Neural progenitor cell (in vitro differentiated cells): ENCODE results near the gene SEL1L2. TPM values are rescaled to one million over a fixed set of nuclear protein-coding genes. Genes with fewer than 3 reads are reported as not detected.
"Not testable (repeated sequence)": the region's sequence is repeated elsewhere in the genome, so short reads cannot be mapped to it uniquely, and the experiment has no call there.

Experiments used
- DNase-seq: peaks from one replicate; pipeline ENCODE4 v3.0.0-alpha.2; 2016; ENCODE audit warnings: low spot score
- H2AFZ ChIP-seq: fragments of 200-600 bp; sonication (generic); replicated peaks from 2 replicates; pipeline ENCODE4 v1.6.1; 2016; ENCODE audit warnings: antibody characterized with exemption
- H3F3A ChIP-seq: fragments of 200-600 bp; sonication (generic); 2 replicates; pipeline ENCODE4 v1.6.1; 2016; ENCODE audit warnings: antibody characterized with exemption, low read depth
- H3K27ac ChIP-seq: fragments of 200-600 bp; sonication (generic); 2 replicates; pipeline ENCODE4 v1.5.1; 2016; ENCODE audit warnings: mild to moderate bottlenecking
- H3K27me3 ChIP-seq: fragments of 200-600 bp; sonication (generic); 2 replicates; pipeline ENCODE4 v1.6.1; 2016; ENCODE audit warnings: mild to moderate bottlenecking, moderate library complexity
- H3K36me3 ChIP-seq: fragments of 200-600 bp; sonication (generic); 2 replicates; pipeline ENCODE4 v1.5.1; 2016
- H3K4me1 ChIP-seq: fragments of 200-600 bp; sonication (generic); 2 replicates; pipeline ENCODE4 v1.6.1; 2016; ENCODE audit warnings: mixed run types
- H3K4me2 ChIP-seq: fragments of 200-600 bp; sonication (generic); 2 replicates; pipeline ENCODE4 v1.6.1; 2016
- H3K4me3 ChIP-seq: fragments of 200-600 bp; sonication (generic); 2 replicates; pipeline ENCODE4 v1.5.1; 2016
- H3K79me2 ChIP-seq: fragments of 200-600 bp; sonication (generic); 2 replicates; pipeline ENCODE4 v1.6.1; 2016; ENCODE audit warnings: low read depth
- H3K9ac ChIP-seq: fragments of 200-600 bp; sonication (generic); 2 replicates; pipeline ENCODE4 v1.6.1; 2016
- H3K9me3 ChIP-seq: fragments of 200-600 bp; sonication (generic); 2 replicates; pipeline ENCODE4 v1.5.1; 2016; ENCODE audit warnings: low read depth
- H4K20me1 ChIP-seq: fragments of 200-600 bp; sonication (generic); 2 replicates; pipeline ENCODE4 v1.6.1; 2016; ENCODE audit warnings: low read depth
- H3K27ac Mint-ChIP-seq: 3 replicates; pipeline ENCODE4 v1.8.0; 2021; ENCODE audit warnings: mixed read lengths
- H3K27me3 Mint-ChIP-seq: 2 replicates; pipeline ENCODE4 v1.8.0; 2022; ENCODE audit warnings: low read depth, mild to moderate bottlenecking, inconsistent platforms, moderate library complexity, mixed read lengths; ENCODE audit not compliant: insufficient read depth
- H3K36me3 Mint-ChIP-seq: 3 replicates; pipeline ENCODE4 v1.8.0; 2021; ENCODE audit warnings: mixed read lengths
- H3K4me1 Mint-ChIP-seq: 3 replicates; pipeline ENCODE4 v1.8.0; 2021; ENCODE audit warnings: mixed read lengths
- H3K4me3 Mint-ChIP-seq: 3 replicates; pipeline ENCODE4 v1.8.0; 2021; ENCODE audit warnings: mild to moderate bottlenecking, moderate library complexity, mixed read lengths
- H3K9me3 Mint-ChIP-seq: 3 replicates; pipeline ENCODE4 v1.8.0; 2020; ENCODE audit warnings: mixed read lengths
- CTCF ChIP-seq: fragments of 200-600 bp; sonication (generic); IDR thresholded peaks from 2 replicates; pipeline ENCODE4 v1.5.1; 2017; ENCODE audit warnings: antibody characterized with exemption, mild to moderate bottlenecking
- EZH2 ChIP-seq: fragments of 200-600 bp; sonication (generic); IDR thresholded peaks from 2 replicates; pipeline ENCODE4 v1.6.1; 2017; ENCODE audit warnings: antibody characterized with exemption, mild to moderate bottlenecking, moderate library complexity
- EZH2phosphoT487 ChIP-seq: fragments of 200-600 bp; sonication (generic); IDR thresholded peaks from 2 replicates; pipeline ENCODE4 v1.6.1; 2017; ENCODE audit warnings: antibody characterized with exemption
- total RNA-seq: library from RNA; depleted of rRNA; stranded (reverse); fragments of >200 nt; gene quantifications from 2 replicates; pipeline ENCODE4 v1.2.3, GENCODE V29; 2015; ENCODE audit warnings: low replicate concordance

Gene SEL1L2
- total RNA-seq, 1 donor from 2014 or later, result 0.77 TPM

GRCh38 chr20:13995841-13996240, 5.4 kb upstream of the SEL1L2 start:
- peak; percentile 13 for TF ChIP-seq CTCF
- peak; percentile 6 for TF ChIP-seq EZH2phosphoT487
- peak; percentile 35 for TF ChIP-seq EZH2
- Histone ChIP-seq H3K4me2 (peak overlapping the region; percentile 77), H3K27me3 (peaks cover 16% of the 10 kb centered on the region), H3K9me3 (peaks cover 7% of the 10 kb centered on the region), H3K36me3 (no peaks in the 10 kb centered on the region), H2AFZ (peak overlapping the region; percentile 78), H3K27ac (no peak overlapping the region), H3F3A (peaks cover 13% of the 10 kb centered on the region), H3K4me3 (peak overlapping the region; percentile 73), H3K79me2 (no peaks in the 10 kb centered on the region), H3K9ac (no peak overlapping the region), H4K20me1 (peaks cover 2% of the 10 kb centered on the region), H3K4me1 (peaks cover 5% of the 10 kb centered on the region)
- peak; percentile 74 for DNase-seq
- Mint-ChIP-seq H3K36me3 (peaks cover 1% of the 10 kb centered on the region), H3K4me1 (peaks cover 10% of the 10 kb centered on the region), H3K27ac (no peak overlapping the region), H3K27me3 (peaks cover 7% of the 10 kb centered on the region), H3K9me3 (peaks cover 29% of the 10 kb centered on the region), H3K4me3 (peak overlapping the region; percentile 99)

GRCh38 chr20:13995086-13995665, 4.8 kb upstream of the SEL1L2 start, which contains the start of gene MACROD2:
MACROD2 (plus strand) TSS chr20:13995516.
- H3F3A ChIP-seq, result peaks cover 20% of the 10 kb centered on the region
- H4K20me1 ChIP-seq, result peaks cover 2% of the 10 kb centered on the region
- peak within 1 kb of the TSS; percentile 73 for H3K4me3 ChIP-seq
- H3K4me1 ChIP-seq, result peaks cover 11% of the 10 kb centered on the region
- H3K4me1 Mint-ChIP-seq, result peaks cover 17% of the 10 kb centered on the region
- H3K4me3 Mint-ChIP-seq, result peak within 1 kb of the TSS; percentile 99
- peak; percentile 17 for TF ChIP-seq EZH2
- TF ChIP-seq EZH2phosphoT487, result no peak
- no peak for TF ChIP-seq CTCF
- peak within 1 kb of the TSS; percentile 78 for H3K27ac Mint-ChIP-seq
- H3K27ac ChIP-seq, result no peak within 1 kb of the TSS
- peak; percentile 98 for DNase-seq
- peaks cover 7% of the 10 kb centered on the region for H3K9me3 ChIP-seq
- peaks cover 16% of the 10 kb centered on the region for H3K27me3 ChIP-seq
- peaks cover 1% of the 10 kb centered on the region for H3K36me3 Mint-ChIP-seq
- peak within 1 kb of the TSS; percentile 77 for H3K4me2 ChIP-seq
- peaks cover 7% of the 10 kb centered on the region for H3K27me3 Mint-ChIP-seq
- peaks cover 29% of the 10 kb centered on the region for H3K9me3 Mint-ChIP-seq
- peak within 1 kb of the TSS; percentile 78 for H2AFZ ChIP-seq
- no peaks in the 10 kb centered on the region for H3K79me2 ChIP-seq
- no peak within 1 kb of the TSS for H3K9ac ChIP-seq
- no peaks in the 10 kb centered on the region for H3K36me3 ChIP-seq

- Mint-ChIP-seq H3K9me3 (peaks cover 31% of the 10 kb centered on the region), H3K4me1 (peaks cover 19% of the 10 kb centered on the region)
- not testable (repeated sequence) for H3K27ac Mint-ChIP-seq, H3K36me3 ChIP-seq, H2AFZ ChIP-seq, H3K9me3 ChIP-seq, H4K20me1 ChIP-seq, H3K4me3 Mint-ChIP-seq, DNase-seq, H3K27me3 Mint-ChIP-seq, H3K27ac ChIP-seq, H3K79me2 ChIP-seq, H3K4me2 ChIP-seq, H3K36me3 Mint-ChIP-seq, H3K9ac ChIP-seq, H3K4me3 ChIP-seq
- Histone ChIP-seq H3F3A (peaks cover 21% of the 10 kb centered on the region), H3K4me1 (peaks cover 15% of the 10 kb centered on the region), H3K27me3 (peaks cover 12% of the 10 kb centered on the region)
Measured at GRCh38 chr20:13991955-13992354, 1.5 kb upstream of the SEL1L2 start.

- H3K9ac ChIP-seq, result no peak overlapping the region
- peak overlapping the region; percentile 65 for H3K27ac ChIP-seq
- H3K9me3 ChIP-seq, result peaks cover 7% of the 10 kb centered on the region
- peak; percentile 18 for DNase-seq
- Mint-ChIP-seq H3K4me3 (no peak overlapping the region), H3K36me3 (peaks cover 1% of the 10 kb centered on the region), H3K9me3 (peaks cover 31% of the 10 kb centered on the region), H3K27me3 (peaks cover 7% of the 10 kb centered on the region), H3K4me1 (peaks cover 13% of the 10 kb centered on the region), H3K27ac (no peak overlapping the region)
- no peaks in the 10 kb centered on the region for H4K20me1 ChIP-seq
- H3K36me3 ChIP-seq, result no peaks in the 10 kb centered on the region
- H3K4me1 ChIP-seq, result peaks cover 15% of the 10 kb centered on the region
- H3F3A ChIP-seq, result peaks cover 21% of the 10 kb centered on the region
- H3K79me2 ChIP-seq, result no peaks in the 10 kb centered on the region
- TF ChIP-seq EZH2, result no peak
- no peak for TF ChIP-seq EZH2phosphoT487
- TF ChIP-seq CTCF, result no peak
- peak overlapping the region; percentile 11 for H3K4me3 ChIP-seq
- peak overlapping the region; percentile 61 for H3K4me2 ChIP-seq
- peaks cover 5% of the 10 kb centered on the region for H3K27me3 ChIP-seq
- peak overlapping the region; percentile 84 for H2AFZ ChIP-seq
Measured at GRCh38 chr20:13991311-13991710, 897 bp upstream of the SEL1L2 start.
